ENCODE data around the gene SMARCA5. TPM values are rescaled to one million over a fixed set of nuclear protein-coding genes. Genes with fewer than 3 reads are reported as not detected.
A peak's percentile ranks its signal among the peaks of the same experiment; 100 is the strongest.

The SMARCA5 gene
- total RNA-seq, 2 experiments from 2014 or later, result 64.2 to 64.4 TPM

- no peaks in the 10 kb centered on the region for H3K9me3 Mint-ChIP-seq
- H3K36me3 Mint-ChIP-seq (ENCODE audit: low read depth), result no peaks in the 10 kb centered on the region
- no peaks in the 10 kb centered on the region for H3K36me3 ChIP-seq (ENCODE audit: insufficient read depth, low read length)
- no peak for DNase-seq
- ChIA-PET CTCF (no interaction called here), POLR2A (no interaction called here)
- H3K27ac Mint-ChIP-seq, result no peak overlapping the region
- no peaks in the 10 kb centered on the region for H3K4me1 ChIP-seq (ENCODE audit: insufficient read depth, low read length)
- no peak overlapping the region for H3K27ac ChIP-seq (ENCODE audit: low read depth in 1 of 2, low read length in 2 of 2)
- no peaks in the 10 kb centered on the region for H3K4me1 Mint-ChIP-seq (ENCODE audit: low read depth)
- H3K27me3 Mint-ChIP-seq, result peaks cover 13% of the 10 kb centered on the region
- no peak overlapping the region for H3K4me3 ChIP-seq (ENCODE audit: low read length)
- H3K27me3 ChIP-seq (ENCODE audit: control insufficient read depth in 1 of 2, insufficient read depth in 2 of 2, low read length in 2 of 2), result no peaks in the 10 kb centered on the region
- TF ChIP-seq, protein P1, sequence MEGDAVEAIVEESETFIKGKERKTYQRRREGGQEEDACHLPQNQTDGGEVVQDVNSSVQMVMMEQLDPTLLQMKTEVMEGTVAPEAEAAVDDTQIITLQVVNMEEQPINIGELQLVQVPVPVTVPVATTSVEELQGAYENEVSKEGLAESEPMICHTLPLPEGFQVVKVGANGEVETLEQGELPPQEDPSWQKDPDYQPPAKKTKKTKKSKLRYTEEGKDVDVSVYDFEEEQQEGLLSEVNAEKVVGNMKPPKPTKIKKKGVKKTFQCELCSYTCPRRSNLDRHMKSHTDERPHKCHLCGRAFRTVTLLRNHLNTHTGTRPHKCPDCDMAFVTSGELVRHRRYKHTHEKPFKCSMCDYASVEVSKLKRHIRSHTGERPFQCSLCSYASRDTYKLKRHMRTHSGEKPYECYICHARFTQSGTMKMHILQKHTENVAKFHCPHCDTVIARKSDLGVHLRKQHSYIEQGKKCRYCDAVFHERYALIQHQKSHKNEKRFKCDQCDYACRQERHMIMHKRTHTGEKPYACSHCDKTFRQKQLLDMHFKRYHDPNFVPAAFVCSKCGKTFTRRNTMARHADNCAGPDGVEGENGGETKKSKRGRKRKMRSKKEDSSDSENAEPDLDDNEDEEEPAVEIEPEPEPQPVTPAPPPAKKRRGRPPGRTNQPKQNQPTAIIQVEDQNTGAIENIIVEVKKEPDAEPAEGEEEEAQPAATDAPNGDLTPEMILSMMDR (IDR thresholded peaks at IDR 0.05), result no peak
- no peak overlapping the region for H3K4me3 Mint-ChIP-seq
- intact Hi-C loops (cut with DNase I, micrococcal nuclease), result no loop called here
- no peak for ATAC-seq (ENCODE audit: poor library complexity)
- H3K9me3 ChIP-seq (ENCODE audit: control insufficient read depth in 1 of 2, insufficient read depth in 1 of 2, low read length in 2 of 2), result no peaks in the 10 kb centered on the region
Observed at GRCh38 chr4:143481361-143481760, 32.1 kb upstream of the SMARCA5 start.

DNA sequence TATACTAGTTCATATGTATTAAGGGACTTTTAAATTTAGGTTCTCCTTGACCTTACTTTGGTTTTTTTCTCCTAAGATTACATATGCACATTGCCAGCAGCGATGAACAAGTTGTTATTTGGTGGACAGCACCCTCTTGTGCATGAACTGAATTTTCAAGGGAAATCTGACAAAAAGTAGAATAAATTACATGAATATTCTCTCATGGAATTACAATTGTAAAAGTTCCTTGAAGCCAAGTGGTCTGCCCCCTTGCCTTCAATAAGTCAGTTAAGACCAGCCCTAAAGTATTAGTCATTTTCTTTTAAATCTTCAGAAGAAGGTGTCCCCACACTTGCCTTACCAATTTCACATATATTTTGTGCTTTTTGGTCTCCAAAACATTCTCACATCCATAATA is 30.7 kb upstream of the SMARCA5 start:
- intact Hi-C loops (cut with DNase I, micrococcal nuclease), result no loop called here
- TF ChIP-seq, protein P1 (IDR thresholded peaks at IDR 0.05), result no peak
- Histone ChIP-seq H3K27ac (ENCODE audit: low read depth in 1 of 2, low read length in 2 of 2) (no peak overlapping the region), H3K4me1 (ENCODE audit: insufficient read depth, low read length) (no peaks in the 10 kb centered on the region), H3K36me3 (ENCODE audit: insufficient read depth, low read length) (no peaks in the 10 kb centered on the region), H3K9me3 (ENCODE audit: control insufficient read depth in 1 of 2, insufficient read depth in 1 of 2, low read length in 2 of 2) (no peaks in the 10 kb centered on the region), H3K4me3 (ENCODE audit: low read length) (no peak overlapping the region), H3K27me3 (ENCODE audit: control insufficient read depth in 1 of 2, insufficient read depth in 2 of 2, low read length in 2 of 2) (no peaks in the 10 kb centered on the region)
- H3K4me1 Mint-ChIP-seq (ENCODE audit: low read depth), result no peaks in the 10 kb centered on the region
- peaks cover 13% of the 10 kb centered on the region for H3K27me3 Mint-ChIP-seq
- no peaks in the 10 kb centered on the region for H3K9me3 Mint-ChIP-seq
- no peak overlapping the region for H3K4me3 Mint-ChIP-seq
- H3K36me3 Mint-ChIP-seq (ENCODE audit: low read depth), result no peaks in the 10 kb centered on the region
- ATAC-seq (ENCODE audit: poor library complexity) (no peak), DNase-seq (peak in 3 of 14 experiments; percentile 4 to 26 (median 22))
- POLR2A ChIA-PET, result no interaction called here
- no peak overlapping the region for H3K27ac Mint-ChIP-seq
- CTCF ChIA-PET, result no interaction called here

DNA sequence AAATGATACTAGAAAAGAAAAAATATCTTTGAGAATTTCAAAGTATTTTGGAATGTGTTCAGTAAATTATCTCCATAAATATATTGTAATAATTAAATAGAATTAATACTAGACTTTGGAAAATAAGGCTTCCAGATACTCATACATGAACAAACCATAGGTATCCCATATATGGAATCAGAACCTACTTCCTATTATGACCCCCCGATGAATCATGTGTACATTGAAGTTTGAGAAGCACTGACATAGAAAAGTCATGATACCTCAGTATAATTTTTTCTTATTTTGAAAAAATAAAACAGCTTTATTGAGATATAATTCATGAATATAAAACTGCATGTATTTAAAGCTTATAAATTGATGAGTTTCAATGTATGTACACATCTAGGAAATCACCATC is 27.2 kb upstream of the SMARCA5 start:
- Mint-ChIP-seq H3K4me3 (no peak overlapping the region), H3K27ac (no peak overlapping the region), H3K9me3 (no peaks in the 10 kb centered on the region), H3K27me3 (peaks cover 13% of the 10 kb centered on the region), H3K4me1 (ENCODE audit: low read depth) (no peaks in the 10 kb centered on the region), H3K36me3 (ENCODE audit: low read depth) (no peaks in the 10 kb centered on the region)
- Histone ChIP-seq H3K9me3 (ENCODE audit: control insufficient read depth in 1 of 2, insufficient read depth in 1 of 2, low read length in 2 of 2) (no peaks in the 10 kb centered on the region), H3K4me1 (ENCODE audit: insufficient read depth, low read length) (no peaks in the 10 kb centered on the region), H3K36me3 (ENCODE audit: insufficient read depth, low read length) (no peaks in the 10 kb centered on the region), H3K27me3 (ENCODE audit: control insufficient read depth in 1 of 2, insufficient read depth in 2 of 2, low read length in 2 of 2) (no peaks in the 10 kb centered on the region), H3K4me3 (ENCODE audit: low read length) (no peak overlapping the region), H3K27ac (ENCODE audit: low read depth in 1 of 2, low read length in 2 of 2) (no peak overlapping the region)
- no peak for ATAC-seq (ENCODE audit: poor library complexity)
- TF ChIP-seq, protein P1 (IDR thresholded peaks at IDR 0.05), result no peak
- ChIA-PET POLR2A (no interaction called here), CTCF (interaction anchor here (1.6 kb wide), 1 partner anchor 11 kb away, joined by 3 read pairs; no protein-coding TSS in a partner anchor)
- intact Hi-C loops (cut with DNase I, micrococcal nuclease), result no loop called here
- no peak for DNase-seq
